HG02610 (cell line): ENCODE results near the gene FBXO4.
A peak's percentile ranks its signal among the peaks of the same experiment; 100 is the strongest.

ENCODE experiments used
- ATAC-seq: cut with Tn5 transposase; IDR thresholded peaks from one replicate; pipeline ENCODE4 v1.9.1; 2021; ENCODE audit warnings: mild to moderate bottlenecking, moderate library complexity; ENCODE audit not compliant: unreplicated experiment

Gene FBXO4, protein sequence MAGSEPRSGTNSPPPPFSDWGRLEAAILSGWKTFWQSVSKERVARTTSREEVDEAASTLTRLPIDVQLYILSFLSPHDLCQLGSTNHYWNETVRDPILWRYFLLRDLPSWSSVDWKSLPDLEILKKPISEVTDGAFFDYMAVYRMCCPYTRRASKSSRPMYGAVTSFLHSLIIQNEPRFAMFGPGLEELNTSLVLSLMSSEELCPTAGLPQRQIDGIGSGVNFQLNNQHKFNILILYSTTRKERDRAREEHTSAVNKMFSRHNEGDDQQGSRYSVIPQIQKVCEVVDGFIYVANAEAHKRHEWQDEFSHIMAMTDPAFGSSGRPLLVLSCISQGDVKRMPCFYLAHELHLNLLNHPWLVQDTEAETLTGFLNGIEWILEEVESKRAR

DNA sequence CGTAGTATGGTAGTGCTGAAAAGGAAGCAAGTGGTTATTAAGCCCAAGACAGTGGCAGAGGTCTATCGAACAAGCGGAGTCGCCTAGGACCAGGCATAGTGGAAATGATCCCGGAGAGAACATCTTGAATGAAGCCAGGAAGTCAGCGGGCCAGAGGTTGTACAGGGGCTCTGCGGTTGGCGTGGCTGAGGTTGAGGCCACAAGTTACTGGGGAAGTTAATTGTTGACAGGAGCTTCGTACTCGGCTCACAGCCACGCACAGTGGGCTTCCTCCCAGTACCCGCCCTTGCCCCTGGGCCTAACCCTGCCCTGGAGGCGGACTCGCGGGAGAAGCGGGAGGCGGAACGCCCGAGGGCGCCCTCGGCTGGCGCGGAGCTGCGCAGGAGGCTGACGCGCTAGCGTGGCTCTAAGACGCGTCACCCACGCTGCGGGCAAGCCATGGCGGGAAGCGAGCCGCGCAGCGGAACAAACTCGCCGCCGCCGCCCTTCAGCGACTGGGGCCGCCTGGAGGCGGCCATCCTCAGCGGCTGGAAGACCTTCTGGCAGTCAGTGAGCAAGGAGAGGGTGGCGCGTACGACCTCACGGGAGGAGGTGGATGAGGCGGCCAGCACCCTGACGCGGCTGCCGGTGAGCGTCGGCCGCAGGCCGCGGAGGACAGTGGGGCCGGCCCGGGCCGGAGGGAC is at the start of gene FBXO4:
Gene FBXO4, plus strand, starts transcription at position 410 of the 683 bp plus-strand sequence. Its CDS starts 29 bp downstream, at position 439.
- peak; percentile 96 for ATAC-seq

DNA sequence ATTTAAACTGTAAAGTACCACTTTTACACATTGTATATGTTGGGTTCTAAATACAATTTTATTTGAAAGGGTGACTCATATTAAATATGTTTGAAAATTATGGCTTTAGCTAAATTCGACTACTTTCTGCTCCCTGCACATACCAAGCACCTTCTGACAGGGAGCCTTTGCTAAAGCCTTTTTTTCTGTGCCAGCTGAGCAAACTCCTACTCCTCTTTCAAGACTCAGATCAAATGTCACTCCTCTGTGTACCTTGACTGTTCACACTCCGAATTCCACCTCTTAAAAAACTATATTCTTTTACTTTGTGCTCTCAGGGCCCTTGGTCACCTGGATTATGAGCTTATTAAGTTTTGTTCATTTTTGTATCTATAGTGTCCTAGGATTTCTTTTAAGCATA is 48.4 kb upstream of the FBXO4 start:
- no peak for ATAC-seq

DNA sequence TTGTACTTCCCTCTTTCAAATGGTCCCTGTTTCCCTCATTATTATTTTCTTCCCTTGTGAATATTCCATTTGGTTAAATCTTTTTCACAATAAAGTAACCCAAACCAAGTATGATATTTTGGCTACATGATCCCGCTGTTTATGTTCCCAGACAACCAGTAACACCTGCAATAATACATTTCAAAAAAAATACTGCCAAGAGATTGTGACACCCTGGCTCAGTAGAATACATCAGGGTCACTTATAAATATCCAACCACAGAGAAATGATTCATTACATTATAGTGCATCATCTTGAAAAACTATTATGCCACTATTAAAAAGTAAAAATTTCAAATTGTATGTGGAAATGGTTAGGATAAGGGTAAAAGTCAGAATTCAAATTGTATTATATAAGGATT is 47.7 kb upstream of the FBXO4 start:
- no peak for ATAC-seq

DNA sequence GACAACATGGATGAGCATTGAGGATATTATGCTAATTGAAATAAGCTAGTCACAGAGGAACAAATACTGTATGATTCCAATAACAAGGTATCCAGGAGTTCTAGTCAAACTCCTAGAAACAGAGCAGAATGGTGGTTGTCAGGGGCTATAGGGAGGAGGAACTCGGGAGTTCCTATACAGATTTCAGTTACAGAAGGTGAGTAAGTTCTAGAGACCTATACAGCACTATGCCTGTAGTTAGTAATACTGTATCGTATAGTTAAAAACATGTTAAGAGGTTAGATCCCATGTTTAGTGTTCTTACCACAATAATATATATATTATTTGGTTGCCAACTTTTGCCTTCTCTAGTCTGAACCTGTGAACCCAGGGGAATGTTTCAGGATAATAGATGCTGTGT is 46.9 kb upstream of the FBXO4 start:
- ATAC-seq, result no peak

DNA sequence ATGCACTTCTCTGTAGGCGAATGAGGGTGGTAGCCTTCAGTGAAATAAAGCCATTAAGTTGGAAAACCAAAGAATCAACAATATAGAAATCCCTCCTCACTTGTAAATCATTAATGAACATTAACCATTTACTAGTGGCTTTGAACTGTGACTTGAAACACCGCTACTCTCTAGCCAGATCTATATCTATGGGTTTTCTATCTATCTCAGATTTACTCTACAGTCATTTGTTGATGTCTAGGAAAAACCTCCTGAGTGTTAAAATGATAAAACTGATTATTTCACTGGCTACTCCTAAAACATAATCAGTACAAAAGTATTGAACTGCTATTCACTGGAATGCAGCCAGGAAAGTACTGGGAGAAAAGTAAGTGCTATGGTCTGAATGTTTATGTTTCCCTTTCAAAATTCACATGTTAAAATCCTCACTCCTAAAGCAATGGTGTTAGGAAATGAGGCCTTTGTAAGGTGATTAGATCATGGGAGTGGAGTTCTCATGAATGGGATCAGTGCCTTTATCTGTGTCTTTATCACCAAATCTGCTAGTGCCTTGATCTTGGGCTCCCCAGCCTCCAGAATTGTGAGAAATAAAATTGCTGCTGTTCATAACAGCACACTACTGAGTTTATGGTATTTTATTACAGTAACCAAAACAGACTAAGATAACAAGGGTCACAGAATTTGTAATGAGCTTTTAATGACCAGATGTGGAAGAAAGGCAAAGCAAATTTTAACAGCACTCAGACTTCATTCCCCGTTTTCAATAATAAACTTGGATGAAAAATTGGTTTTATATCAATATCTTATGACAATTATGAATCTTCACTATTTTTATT is 46.2 kb upstream of the FBXO4 start:
- ATAC-seq, result no peak

DNA sequence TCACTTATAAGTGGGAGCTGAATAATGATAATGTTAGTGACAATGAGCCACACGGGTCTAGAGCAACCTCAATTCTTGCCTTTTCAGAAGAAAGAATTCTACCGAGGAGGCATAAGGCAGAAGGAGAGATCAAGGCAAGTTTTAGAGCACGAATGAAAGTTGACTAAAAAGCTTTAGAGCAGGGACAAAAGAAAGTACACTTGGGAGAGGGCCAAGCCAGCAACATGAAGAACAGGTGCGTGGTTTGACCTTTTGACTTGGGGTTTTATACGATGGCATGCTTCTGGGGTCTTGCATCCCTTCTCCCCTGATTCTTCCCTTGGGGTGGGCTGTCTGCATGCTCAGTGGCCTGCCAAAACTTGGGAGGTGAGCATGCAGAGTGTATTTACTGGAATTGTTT is 42.3 kb upstream of the FBXO4 start:
- ATAC-seq, result no peak

DNA sequence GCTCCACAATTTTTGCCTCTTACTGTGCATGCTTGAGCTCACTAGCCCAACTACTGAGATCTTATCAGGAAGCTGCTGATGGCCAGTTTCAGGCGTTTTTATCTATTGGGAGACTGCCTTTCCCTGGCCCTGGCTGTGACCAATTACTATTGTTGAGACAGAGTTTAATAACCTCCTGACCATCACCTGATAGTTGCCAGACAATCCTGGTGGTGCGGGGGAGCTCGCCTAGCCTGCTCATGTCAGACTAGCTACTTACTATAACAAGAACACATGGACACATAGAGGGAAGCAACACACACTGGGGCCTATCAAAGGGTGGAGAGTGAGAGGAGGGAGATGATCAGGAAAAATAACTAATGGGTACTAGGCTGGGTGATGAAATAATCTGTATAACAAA is 41.8 kb upstream of the FBXO4 start:
- no peak for ATAC-seq

DNA sequence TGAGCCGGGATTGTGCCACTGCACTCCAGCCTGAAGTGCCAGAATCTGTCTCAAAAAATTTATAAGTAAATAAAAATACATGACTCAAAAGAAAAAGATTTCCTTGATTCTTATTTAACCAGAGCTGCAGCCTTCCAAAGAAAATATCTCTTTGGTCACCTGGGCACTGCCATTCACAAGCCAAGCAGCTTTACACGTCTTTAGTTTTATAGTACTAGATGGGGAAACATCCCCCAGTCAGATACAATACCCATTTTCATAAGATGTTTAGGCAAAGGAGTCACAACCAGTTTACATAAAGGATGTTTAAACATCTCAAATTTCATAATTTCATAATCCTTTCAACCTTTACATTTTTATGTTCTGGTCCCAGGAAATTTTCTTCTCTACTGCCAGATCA is 41.1 kb upstream of the FBXO4 start:
- no peak for ATAC-seq

DNA sequence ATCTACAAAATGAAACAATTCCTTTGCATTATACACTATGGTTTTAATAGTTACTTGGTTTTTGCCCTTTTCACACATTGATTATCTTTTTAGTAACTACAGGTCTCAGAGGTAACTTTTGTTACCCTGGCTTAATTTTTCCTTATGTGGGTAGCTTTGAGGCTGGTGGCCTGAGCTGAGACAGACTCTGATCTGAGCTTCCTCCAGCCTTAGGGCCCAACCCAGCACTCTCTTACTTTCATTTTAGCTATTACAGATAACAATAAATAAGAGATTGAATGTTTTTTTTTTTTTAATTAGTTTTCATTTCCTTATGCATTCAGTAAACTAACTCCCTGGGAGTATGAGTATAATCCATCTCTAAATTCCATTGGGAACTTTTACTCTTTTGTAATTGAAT is 39.8 kb upstream of the FBXO4 start:
- peak; percentile 58 for ATAC-seq

DNA sequence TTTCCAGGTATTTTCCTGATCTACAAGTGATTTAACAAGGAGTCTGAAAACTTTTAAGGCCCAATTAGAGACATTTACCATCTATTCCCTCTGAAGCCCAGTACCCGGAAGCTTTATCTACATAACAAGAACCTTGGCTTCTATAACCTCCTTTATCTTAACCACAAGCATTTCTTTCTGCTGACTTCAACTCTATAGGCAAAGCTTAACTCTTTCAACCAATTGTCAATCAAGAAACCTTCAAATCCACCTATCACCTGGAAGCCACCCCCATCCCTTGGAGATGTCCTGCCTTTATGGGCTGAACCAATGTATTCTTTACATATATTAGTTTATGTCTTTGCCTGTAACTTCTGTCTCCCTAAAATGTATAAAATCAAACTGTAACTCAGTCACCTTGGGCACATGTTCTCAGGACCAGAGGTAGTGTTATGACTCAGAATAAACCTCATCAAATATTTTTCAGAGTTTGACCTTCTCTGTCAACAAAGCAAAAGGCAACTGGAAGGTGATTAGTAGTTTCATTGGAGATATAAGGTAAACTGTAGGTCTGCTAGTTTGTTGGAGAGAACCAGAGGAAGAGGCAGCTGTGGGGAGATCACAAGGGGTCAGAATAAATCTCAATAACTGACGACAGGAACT is 33.9 kb upstream of the FBXO4 start:
- peak; percentile 59 for ATAC-seq

DNA sequence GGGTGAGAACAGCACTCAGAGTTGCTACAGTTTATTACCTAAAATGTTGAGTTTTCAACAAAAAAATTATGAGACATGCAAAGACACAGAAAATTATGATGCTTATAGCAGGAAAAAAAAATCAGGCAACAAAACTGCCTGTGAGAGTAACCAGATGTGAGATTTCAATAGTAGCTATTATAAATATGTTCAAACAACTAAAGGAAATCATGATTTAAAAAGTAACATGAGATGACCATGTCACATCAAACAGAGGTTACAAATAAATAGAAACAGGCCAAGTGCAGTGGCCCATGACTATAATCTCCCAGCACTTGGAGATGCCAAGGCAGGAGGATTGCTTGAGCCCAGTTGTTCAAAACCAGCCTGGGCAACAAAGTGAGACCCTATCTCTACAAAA is 33.0 kb upstream of the FBXO4 start:
- no peak for ATAC-seq

DNA sequence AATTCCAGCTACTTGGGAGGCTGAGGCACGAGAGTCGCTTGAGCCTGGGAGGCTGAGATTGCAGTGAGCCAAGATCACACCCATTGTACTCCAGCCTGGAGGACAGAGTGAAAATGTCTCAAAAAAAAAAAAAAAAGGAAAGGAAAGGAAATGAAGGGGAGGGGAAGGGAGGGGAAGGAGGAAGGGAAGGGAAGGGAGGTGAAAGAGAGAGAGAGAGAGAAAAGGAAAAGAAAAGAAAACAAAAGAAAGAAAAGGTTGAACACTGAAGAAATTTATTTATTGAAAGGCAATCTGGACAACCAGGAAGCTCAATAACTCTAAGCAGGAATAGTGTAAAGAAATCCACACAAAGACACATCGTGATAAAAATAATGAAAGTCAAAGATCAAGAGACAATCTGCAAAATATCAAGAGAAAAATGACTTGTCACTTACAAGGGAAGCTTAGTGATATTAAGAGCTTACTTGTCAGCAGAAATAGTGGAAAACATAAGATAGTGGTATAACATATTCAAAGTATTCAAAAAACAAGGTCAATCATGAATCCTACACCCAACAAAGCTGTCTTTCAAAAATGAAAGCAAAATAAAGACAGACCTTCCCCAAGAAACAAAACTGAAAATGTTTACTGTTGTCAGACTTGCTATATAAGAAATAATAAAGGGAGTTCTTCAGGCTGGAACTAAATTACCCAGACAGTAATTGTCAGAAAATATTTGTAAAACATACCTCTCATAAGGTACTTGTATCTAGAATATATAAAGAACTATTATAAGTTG is 31.8 kb upstream of the FBXO4 start:
- peak; percentile 61 for ATAC-seq

DNA sequence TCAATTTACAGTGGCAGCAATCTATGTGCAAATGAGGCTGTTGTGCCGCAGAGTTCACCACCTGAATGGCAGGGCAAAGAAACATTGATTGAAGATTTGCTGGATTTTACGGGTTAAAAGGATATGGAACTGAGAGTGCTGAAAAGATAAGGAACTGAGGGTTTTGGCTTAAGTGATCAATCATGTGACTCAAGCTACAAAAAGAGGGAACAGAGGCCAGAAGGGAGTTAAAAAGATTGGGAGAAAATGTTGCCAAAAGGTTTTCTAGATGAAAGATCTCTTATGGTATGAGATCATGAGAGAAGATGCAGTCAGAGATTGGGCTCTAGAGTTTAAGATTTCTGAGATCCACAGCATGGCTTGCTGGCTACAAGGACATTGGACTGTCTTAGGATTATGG is 28.9 kb upstream of the FBXO4 start:
- no peak for ATAC-seq

DNA sequence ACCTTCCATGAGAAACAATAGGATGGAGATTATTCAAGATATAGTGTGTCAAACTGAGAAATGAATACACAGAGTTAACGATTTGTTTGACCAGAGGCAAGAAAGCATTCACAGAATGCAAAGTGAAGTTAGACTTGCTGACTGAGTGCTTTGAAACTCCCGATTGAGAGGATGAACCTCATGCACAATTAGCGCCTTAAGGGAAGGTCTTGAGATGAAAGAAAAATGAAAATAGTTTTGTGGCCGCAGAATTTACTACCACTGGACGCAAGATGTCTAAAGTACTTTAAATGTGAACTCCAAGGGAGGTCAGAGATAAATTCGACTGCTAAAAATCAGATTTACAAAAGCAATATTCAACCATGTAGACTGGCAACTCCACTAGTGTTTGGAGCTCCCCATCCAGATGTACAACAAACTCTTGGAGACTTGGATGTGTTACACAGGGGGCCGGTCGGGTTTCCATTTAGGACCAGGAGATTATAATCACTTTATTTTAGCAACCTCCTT is 21.6 kb upstream of the FBXO4 start:
- ATAC-seq, result no peak

DNA sequence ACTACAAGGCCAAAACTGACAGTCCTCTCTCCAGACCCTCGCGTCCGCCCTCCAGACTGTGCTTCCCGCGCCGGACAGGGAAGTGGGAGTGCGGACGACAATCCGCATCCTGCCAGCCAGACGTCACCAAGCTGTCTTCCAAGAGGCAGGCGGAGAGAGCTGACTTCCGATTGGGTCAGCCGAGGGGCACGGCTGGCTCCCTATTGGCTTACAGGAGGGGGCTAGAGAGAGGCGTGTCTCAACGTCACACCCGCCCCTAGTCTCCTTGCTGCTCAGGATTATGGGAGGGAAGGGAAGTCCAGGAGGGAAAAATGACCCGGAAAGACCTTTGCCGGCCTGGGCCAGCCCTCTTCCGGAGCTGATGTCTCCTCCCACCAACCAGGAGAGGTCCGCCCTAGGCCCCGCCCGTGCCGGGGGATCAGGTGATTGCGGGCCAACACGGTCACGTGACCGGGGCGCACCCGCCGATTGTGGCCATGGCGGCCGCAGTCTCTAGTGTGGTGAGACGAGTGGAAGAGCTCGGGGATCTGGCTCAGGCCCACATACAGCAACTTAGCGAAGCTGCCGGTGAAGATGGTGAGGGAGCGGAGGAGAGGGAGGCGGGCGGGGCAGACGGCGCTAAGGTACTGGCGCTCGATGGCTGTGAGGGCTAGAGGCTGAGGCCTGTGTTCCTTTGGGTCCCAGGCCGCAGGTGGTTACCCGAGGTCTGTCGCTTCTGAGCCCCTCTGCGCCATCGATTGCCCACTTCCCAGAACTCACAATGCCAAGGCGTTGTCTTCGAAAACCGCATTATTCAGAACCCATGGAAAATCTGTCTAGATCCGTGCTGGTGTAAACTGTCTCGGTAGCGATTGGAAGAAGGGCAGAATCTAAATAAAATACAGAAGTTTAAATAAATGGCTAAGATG is 20.9 kb upstream of the FBXO4 start, which contains the start of gene RIMOC1:
Gene RIMOC1, plus strand, starts transcription at position 453 of the 908 bp plus-strand sequence. Its CDS starts 24 bp downstream, at position 477.
- peak; percentile 99 for ATAC-seq

DNA sequence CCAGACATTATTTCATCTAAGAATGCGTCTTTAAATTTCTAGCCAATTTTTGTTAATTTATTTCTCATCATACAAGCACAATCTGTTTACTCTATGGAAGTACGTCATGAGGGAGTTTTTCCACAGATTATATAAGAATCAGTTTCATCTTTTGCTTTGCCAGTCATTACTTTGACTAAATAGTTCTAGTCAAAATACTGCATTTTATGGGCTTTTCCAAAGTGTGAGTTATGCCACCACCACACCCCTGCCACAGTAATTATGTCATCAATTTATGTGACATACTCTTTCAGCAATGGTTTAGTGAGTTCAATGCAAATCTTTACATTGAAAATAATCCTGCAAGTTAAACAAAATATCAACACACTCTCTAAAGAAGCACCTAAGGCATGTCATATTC is 18.9 kb upstream of the FBXO4 start:
- no peak for ATAC-seq

DNA sequence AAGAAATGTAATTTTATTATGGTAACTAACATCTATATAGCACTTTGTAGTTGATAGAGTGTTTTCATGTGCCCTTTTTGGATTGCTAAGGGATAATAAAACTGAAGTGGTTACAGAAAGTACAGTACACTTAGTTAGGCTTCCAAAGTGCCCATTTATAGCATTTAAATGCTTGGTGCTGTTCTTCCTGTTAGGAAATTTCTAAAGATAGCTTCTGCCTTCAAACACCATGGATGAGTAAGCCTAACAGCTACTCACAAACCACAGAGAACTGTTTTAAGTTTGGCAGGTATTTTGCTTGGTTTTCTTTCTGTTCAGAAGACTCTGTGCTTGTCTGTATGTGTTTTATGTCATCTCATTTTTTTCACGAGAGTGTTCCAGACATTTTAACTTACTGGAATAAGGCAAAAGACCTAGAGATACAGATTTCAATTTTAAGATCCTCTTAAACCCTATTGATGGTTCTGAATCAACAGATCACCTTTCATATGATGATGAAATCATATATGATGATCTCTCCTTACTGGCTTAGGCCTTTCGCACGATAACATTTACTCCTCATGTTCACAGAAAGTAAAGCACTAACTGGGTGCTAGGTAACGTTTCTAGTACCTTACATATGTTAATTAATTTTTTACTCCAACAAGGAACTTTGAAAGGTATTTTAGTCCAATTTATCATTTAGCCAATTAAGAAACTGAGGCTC is 16.6 kb upstream of the FBXO4 start:
- no peak for ATAC-seq

DNA sequence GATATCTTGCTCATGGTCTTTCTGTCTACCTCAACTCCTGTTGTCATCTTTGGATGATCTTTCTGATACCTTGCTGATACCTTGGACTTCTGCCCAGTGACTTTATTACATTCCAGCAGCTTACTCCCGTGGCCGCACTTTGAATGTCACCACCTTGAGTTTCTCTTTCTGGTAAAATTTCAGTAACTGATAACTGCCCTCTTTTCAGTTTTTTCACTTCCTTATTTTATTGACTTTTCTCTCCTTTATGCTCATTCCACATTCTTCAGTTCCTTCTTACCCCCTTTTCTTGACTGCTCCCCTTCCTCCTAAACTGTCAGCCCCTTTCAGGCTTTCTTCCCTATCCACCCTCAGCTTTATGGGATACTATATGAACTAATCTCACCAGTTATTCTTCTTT is 7.0 kb upstream of the FBXO4 start:
- ATAC-seq, result peak; percentile 61
